Activated naive CD8-positive, alpha-beta T cell treated with anti-CD3 and anti-CD28 coated beads, Interleukin-2, amount 10 ng/mL, durations not matched to agents 7 days and 5 days (primary cell): ENCODE results near the gene PACRG. TPM values are rescaled to one million over a fixed set of nuclear protein-coding genes. Genes with fewer than 3 reads are reported as not detected.

Source experiments
- ATAC-seq: fragments of 150-1000 bp; cut with Tn5 transposase; one replicate; pipeline ENCODE4 v1.10.0; 2021; ENCODE audit warnings: low read depth, moderate library complexity
- POLR2A ChIA-PET: fragments of 350-600 bp; sonication (Branson Sonifier 250); formaldehyde crosslinking; loops from one replicate; lab custom pipeline; 2021; ENCODE audit warnings: antibody characterized with exemption; lab: Charles Lee
- DNase-seq: peaks from one replicate; pipeline ENCODE4 v3.0.0; 2021
- H3K27ac Mint-ChIP-seq: one replicate; pipeline ENCODE4 v1.8.0; 2022; ENCODE audit warnings: mild to moderate bottlenecking, mixed read lengths
- H3K27me3 Mint-ChIP-seq: one replicate; pipeline ENCODE4 v1.8.0; 2022; ENCODE audit warnings: mild to moderate bottlenecking, moderate library complexity, mixed read lengths
- H3K36me3 Mint-ChIP-seq: one replicate; pipeline ENCODE4 v1.8.0; 2021; ENCODE audit warnings: mild to moderate bottlenecking, mixed read lengths
- H3K4me1 Mint-ChIP-seq: one replicate; pipeline ENCODE4 v1.8.0; 2021; ENCODE audit warnings: mixed read lengths
- H3K4me3 Mint-ChIP-seq: one replicate; pipeline ENCODE4 v1.8.0; 2022; ENCODE audit warnings: mild to moderate bottlenecking, moderate library complexity, mixed read lengths
- H3K9me3 Mint-ChIP-seq: one replicate; pipeline ENCODE4 v1.8.0; 2021; ENCODE audit warnings: mixed read lengths
- total RNA-seq, 2 experiments: library from RNA; stranded (reverse); gene quantifications; one replicate each; pipeline ENCODE4 v1.2.3, GENCODE V29; 2021

PACRG gene
- total RNA-seq, 2 experiments from 2014 or later, result 0.58 TPM; not detected in 1

- H3K27me3 Mint-ChIP-seq, result peaks cover 2% of the 10 kb centered on the region
- POLR2A ChIA-PET, result no interaction called here
These were observed 563.8 kb downstream of the PACRG start for GRCh38 chr6:163291622-163292021.

GRCh38 chr6:163293286-163293685 is 565.5 kb downstream of the PACRG start:
- no peak overlapping the region for H3K27ac Mint-ChIP-seq
- no peaks in the 10 kb centered on the region for H3K36me3 Mint-ChIP-seq
- peaks cover 2% of the 10 kb centered on the region for H3K27me3 Mint-ChIP-seq
- no peaks in the 10 kb centered on the region for H3K4me1 Mint-ChIP-seq
- ATAC-seq, result no peak
- POLR2A ChIA-PET, result no interaction called here
- H3K9me3 Mint-ChIP-seq, result no peaks in the 10 kb centered on the region
- DNase-seq, result no peak
- H3K4me3 Mint-ChIP-seq, result no peak overlapping the region

More at GRCh38 chr6:163291622-163292021, 563.8 kb downstream of the PACRG start:
- no peak for DNase-seq
- no peak overlapping the region for H3K27ac Mint-ChIP-seq
- H3K9me3 Mint-ChIP-seq, result no peaks in the 10 kb centered on the region
- H3K4me1 Mint-ChIP-seq, result no peaks in the 10 kb centered on the region
- no peaks in the 10 kb centered on the region for H3K36me3 Mint-ChIP-seq
- no peak overlapping the region for H3K4me3 Mint-ChIP-seq
- ATAC-seq, result no peak

- no peak for ATAC-seq
- POLR2A ChIA-PET, result no interaction called here
- H3K4me3 Mint-ChIP-seq, result no peak overlapping the region
These were observed 567.0 kb downstream of the PACRG start for GRCh38 chr6:163294734-163295133.

GRCh38 chr6:163296835-163297519 is 569.2 kb downstream of the PACRG start:
- ATAC-seq, result no peak
- Mint-ChIP-seq H3K27ac (no peak overlapping the region), H3K9me3 (no peaks in the 10 kb centered on the region), H3K36me3 (no peaks in the 10 kb centered on the region), H3K4me3 (no peak overlapping the region), H3K4me1 (no peaks in the 10 kb centered on the region), H3K27me3 (peaks cover 5% of the 10 kb centered on the region)
- POLR2A ChIA-PET, result no interaction called here
- no peak for DNase-seq

More at GRCh38 chr6:163294734-163295133, 567.0 kb downstream of the PACRG start:
- Mint-ChIP-seq H3K27me3 (peaks cover 5% of the 10 kb centered on the region), H3K27ac (no peak overlapping the region), H3K4me1 (no peaks in the 10 kb centered on the region), H3K9me3 (no peaks in the 10 kb centered on the region), H3K36me3 (no peaks in the 10 kb centered on the region)
- no peak for DNase-seq

GRCh38 chr6:163298079-163298830 is 570.5 kb downstream of the PACRG start:
- Mint-ChIP-seq H3K4me1 (no peaks in the 10 kb centered on the region), H3K9me3 (no peaks in the 10 kb centered on the region), H3K4me3 (no peak overlapping the region), H3K27ac (no peak overlapping the region), H3K27me3 (peaks cover 6% of the 10 kb centered on the region), H3K36me3 (no peaks in the 10 kb centered on the region)
- POLR2A ChIA-PET, result no interaction called here
- ATAC-seq (no peak), DNase-seq (no peak)

GRCh38 chr6:163300838-163301237 is 573.1 kb downstream of the PACRG start:
- no peaks in the 10 kb centered on the region for H3K36me3 Mint-ChIP-seq
- H3K27ac Mint-ChIP-seq, result no peak overlapping the region
- H3K4me3 Mint-ChIP-seq, result no peak overlapping the region
- ATAC-seq (no peak), DNase-seq (no peak)
- no peaks in the 10 kb centered on the region for H3K9me3 Mint-ChIP-seq
- H3K27me3 Mint-ChIP-seq, result peaks cover 4% of the 10 kb centered on the region
- no peaks in the 10 kb centered on the region for H3K4me1 Mint-ChIP-seq
- POLR2A ChIA-PET, result no interaction called here

GRCh38 chr6:163301726-163302635 is 574.2 kb downstream of the PACRG start:
- Mint-ChIP-seq H3K36me3 (no peaks in the 10 kb centered on the region), H3K4me3 (no peak overlapping the region), H3K9me3 (no peaks in the 10 kb centered on the region), H3K4me1 (no peaks in the 10 kb centered on the region), H3K27me3 (peaks cover 6% of the 10 kb centered on the region), H3K27ac (no peak overlapping the region)
- POLR2A ChIA-PET, result no interaction called here
- ATAC-seq, result no peak
- no peak for DNase-seq

- no peak for ATAC-seq
- no peak for DNase-seq
- peaks cover 7% of the 10 kb centered on the region for H3K27me3 Mint-ChIP-seq
- no peaks in the 10 kb centered on the region for H3K36me3 Mint-ChIP-seq
- no peaks in the 10 kb centered on the region for H3K4me1 Mint-ChIP-seq
- H3K9me3 Mint-ChIP-seq, result no peaks in the 10 kb centered on the region
- no peak overlapping the region for H3K4me3 Mint-ChIP-seq
- no peak overlapping the region for H3K27ac Mint-ChIP-seq
- POLR2A ChIA-PET, result no interaction called here
These were observed 575.0 kb downstream of the PACRG start for GRCh38 chr6:163302747-163303146.

- no peaks in the 10 kb centered on the region for H3K4me1 Mint-ChIP-seq
- DNase-seq (no peak), ATAC-seq (no peak)
- peaks cover 4% of the 10 kb centered on the region for H3K27me3 Mint-ChIP-seq
- no peaks in the 10 kb centered on the region for H3K9me3 Mint-ChIP-seq
- no peaks in the 10 kb centered on the region for H3K36me3 Mint-ChIP-seq
- POLR2A ChIA-PET, result no interaction called here
- H3K4me3 Mint-ChIP-seq, result no peak overlapping the region
- H3K27ac Mint-ChIP-seq, result no peak overlapping the region
These were observed 578.2 kb downstream of the PACRG start for GRCh38 chr6:163306000-163306399.

GRCh38 chr6:163308629-163309440 is 581.1 kb downstream of the PACRG start:
- ATAC-seq (no peak), DNase-seq (no peak)
- H3K27me3 Mint-ChIP-seq, result peaks cover 8% of the 10 kb centered on the region
- H3K4me1 Mint-ChIP-seq, result no peaks in the 10 kb centered on the region
- no peaks in the 10 kb centered on the region for H3K36me3 Mint-ChIP-seq
- no peak overlapping the region for H3K27ac Mint-ChIP-seq
- H3K4me3 Mint-ChIP-seq, result no peak overlapping the region
- H3K9me3 Mint-ChIP-seq, result no peaks in the 10 kb centered on the region
- POLR2A ChIA-PET, result no interaction called here

GRCh38 chr6:163309491-163310026 is 581.8 kb downstream of the PACRG start:
- ATAC-seq (no peak), DNase-seq (no peak)
- H3K9me3 Mint-ChIP-seq, result no peaks in the 10 kb centered on the region
- peaks cover 8% of the 10 kb centered on the region for H3K27me3 Mint-ChIP-seq
- H3K4me3 Mint-ChIP-seq, result no peak overlapping the region
- POLR2A ChIA-PET, result no interaction called here
- H3K36me3 Mint-ChIP-seq, result no peaks in the 10 kb centered on the region
- H3K4me1 Mint-ChIP-seq, result no peaks in the 10 kb centered on the region
- no peak overlapping the region for H3K27ac Mint-ChIP-seq

- Mint-ChIP-seq H3K36me3 (no peaks in the 10 kb centered on the region), H3K4me1 (no peaks in the 10 kb centered on the region), H3K27ac (no peak overlapping the region), H3K27me3 (peaks cover 8% of the 10 kb centered on the region), H3K4me3 (no peak overlapping the region), H3K9me3 (no peaks in the 10 kb centered on the region)
- DNase-seq (no peak), ATAC-seq (no peak)
- POLR2A ChIA-PET, result no interaction called here
These were observed 582.6 kb downstream of the PACRG start for GRCh38 chr6:163310096-163310972.
